ENCODE measurements around the gene STAG1. TPM values are rescaled to one million over a fixed set of nuclear protein-coding genes. Genes with fewer than 3 reads are reported as not detected.
"Not testable (repeated sequence)": the region's sequence is repeated elsewhere in the genome, so short reads cannot be mapped to it uniquely, and the experiment has no call there.

Gene STAG1
- total RNA-seq, 1 experiment from 2014 or later, result 19.2 TPM

- DNase-seq (ENCODE audit: low read depth), result no peak
- in situ Hi-C loops (cut with HindIII; ENCODE audit: low pct_unique_long_range_greater_than_20kb, low sequenced_read_pairs), result no loop called here
Observed at GRCh38 chr3:136671921-136672320, 80.3 kb downstream of the STAG1 start.

- DNase-seq (ENCODE audit: low read depth), result no peak
Observed at GRCh38 chr3:136670166-136670565, 82.0 kb downstream of the STAG1 start.

GRCh38 chr3:136667081-136667480 lies 85.1 kb downstream of the STAG1 start:
- DNase-seq (ENCODE audit: low read depth), result no peak
- in situ Hi-C loops (cut with HindIII; ENCODE audit: low pct_unique_long_range_greater_than_20kb, low sequenced_read_pairs), result no loop called here

More at GRCh38 chr3:136670166-136670565, 82.0 kb downstream of the STAG1 start:
- in situ Hi-C loops (cut with HindIII; ENCODE audit: low pct_unique_long_range_greater_than_20kb, low sequenced_read_pairs), result no loop called here

GRCh38 chr3:136666301-136666700 lies 85.9 kb downstream of the STAG1 start:
- in situ Hi-C loops (cut with HindIII; ENCODE audit: low pct_unique_long_range_greater_than_20kb, low sequenced_read_pairs); DNase-seq (ENCODE audit: low read depth): not testable (repeated sequence)

GRCh38 chr3:136664771-136665170 lies 87.4 kb downstream of the STAG1 start:
- no peak for DNase-seq (ENCODE audit: low read depth)
- in situ Hi-C loops (cut with HindIII; ENCODE audit: low pct_unique_long_range_greater_than_20kb, low sequenced_read_pairs), result no loop called here

GRCh38 chr3:136661282-136661681 lies 90.9 kb downstream of the STAG1 start:
- in situ Hi-C loops (cut with HindIII; ENCODE audit: low pct_unique_long_range_greater_than_20kb, low sequenced_read_pairs), result no loop called here
- DNase-seq (ENCODE audit: low read depth), result no peak

GRCh38 chr3:136658946-136659682 lies 93.1 kb downstream of the STAG1 start:
- in situ Hi-C loops (cut with HindIII; ENCODE audit: low pct_unique_long_range_greater_than_20kb, low sequenced_read_pairs), result no loop called here
- DNase-seq (ENCODE audit: low read depth), result no peak

- in situ Hi-C loops (cut with HindIII; ENCODE audit: low pct_unique_long_range_greater_than_20kb, low sequenced_read_pairs), result no loop called here
- DNase-seq (ENCODE audit: low read depth), result no peak
Observed at GRCh38 chr3:136657526-136657925, 94.7 kb downstream of the STAG1 start.

- in situ Hi-C loops (cut with HindIII; ENCODE audit: low pct_unique_long_range_greater_than_20kb, low sequenced_read_pairs), result no loop called here
- DNase-seq (ENCODE audit: low read depth), result no peak
Observed at GRCh38 chr3:136653628-136654027, 98.5 kb downstream of the STAG1 start.

GRCh38 chr3:136651581-136651980 lies 100.6 kb downstream of the STAG1 start:
- in situ Hi-C loops (cut with HindIII; ENCODE audit: low pct_unique_long_range_greater_than_20kb, low sequenced_read_pairs), result no loop called here
- DNase-seq (ENCODE audit: low read depth), result no peak

- no peak for DNase-seq (ENCODE audit: low read depth)
- in situ Hi-C loops (cut with HindIII; ENCODE audit: low pct_unique_long_range_greater_than_20kb, low sequenced_read_pairs), result no loop called here
Observed at GRCh38 chr3:136650461-136650860, 101.7 kb downstream of the STAG1 start.

- no peak for DNase-seq (ENCODE audit: low read depth)
Observed at GRCh38 chr3:136645915-136646314, 106.3 kb downstream of the STAG1 start.

GRCh38 chr3:136644212-136644611 lies 108.0 kb downstream of the STAG1 start:
- in situ Hi-C loops (cut with HindIII; ENCODE audit: low pct_unique_long_range_greater_than_20kb, low sequenced_read_pairs), result no loop called here
- DNase-seq (ENCODE audit: low read depth), result no peak

More at GRCh38 chr3:136645915-136646314, 106.3 kb downstream of the STAG1 start:
- in situ Hi-C loops (cut with HindIII; ENCODE audit: low pct_unique_long_range_greater_than_20kb, low sequenced_read_pairs), result no loop called here

- DNase-seq (ENCODE audit: low read depth); in situ Hi-C loops (cut with HindIII; ENCODE audit: low pct_unique_long_range_greater_than_20kb, low sequenced_read_pairs): not testable (repeated sequence)
Observed at GRCh38 chr3:136643380-136643779, 108.8 kb downstream of the STAG1 start.

GRCh38 chr3:136642711-136643110 lies 109.5 kb downstream of the STAG1 start:
- in situ Hi-C loops (cut with HindIII; ENCODE audit: low pct_unique_long_range_greater_than_20kb, low sequenced_read_pairs), result no loop called here
- DNase-seq (ENCODE audit: low read depth), result no peak

- no peak for DNase-seq (ENCODE audit: low read depth)
- in situ Hi-C loops (cut with HindIII; ENCODE audit: low pct_unique_long_range_greater_than_20kb, low sequenced_read_pairs), result no loop called here
Observed at GRCh38 chr3:136639069-136639468, 113.1 kb downstream of the STAG1 start.

GRCh38 chr3:136637176-136637575 lies 115.0 kb downstream of the STAG1 start:
- in situ Hi-C loops (cut with HindIII; ENCODE audit: low pct_unique_long_range_greater_than_20kb, low sequenced_read_pairs), result no loop called here
- DNase-seq (ENCODE audit: low read depth), result no peak

- DNase-seq (ENCODE audit: low read depth), result no peak
- in situ Hi-C loops (cut with HindIII; ENCODE audit: low pct_unique_long_range_greater_than_20kb, low sequenced_read_pairs), result no loop called here
Observed at GRCh38 chr3:136634821-136635220, 117.4 kb downstream of the STAG1 start.

- in situ Hi-C loops (cut with HindIII; ENCODE audit: low pct_unique_long_range_greater_than_20kb, low sequenced_read_pairs), result no loop called here
- peak; percentile 26 for DNase-seq (ENCODE audit: low read depth)
Observed at GRCh38 chr3:136632625-136633081, 119.5 kb downstream of the STAG1 start.

- in situ Hi-C loops (cut with HindIII; ENCODE audit: low pct_unique_long_range_greater_than_20kb, low sequenced_read_pairs), result no loop called here
Observed at GRCh38 chr3:136631424-136631823, 120.8 kb downstream of the STAG1 start.

More at GRCh38 chr3:136631424-136631823, 120.8 kb downstream of the STAG1 start:
- DNase-seq (ENCODE audit: low read depth), result no peak
